GM19452 (cell line): Measurements from ENCODE around the gene IQSEC1.

ENCODE experiments used
- ATAC-seq: cut with Tn5 transposase; IDR thresholded peaks from one replicate; pipeline ENCODE4 v1.9.1; 2021; ENCODE audit not compliant: unreplicated experiment

Gene IQSEC1

DNA sequence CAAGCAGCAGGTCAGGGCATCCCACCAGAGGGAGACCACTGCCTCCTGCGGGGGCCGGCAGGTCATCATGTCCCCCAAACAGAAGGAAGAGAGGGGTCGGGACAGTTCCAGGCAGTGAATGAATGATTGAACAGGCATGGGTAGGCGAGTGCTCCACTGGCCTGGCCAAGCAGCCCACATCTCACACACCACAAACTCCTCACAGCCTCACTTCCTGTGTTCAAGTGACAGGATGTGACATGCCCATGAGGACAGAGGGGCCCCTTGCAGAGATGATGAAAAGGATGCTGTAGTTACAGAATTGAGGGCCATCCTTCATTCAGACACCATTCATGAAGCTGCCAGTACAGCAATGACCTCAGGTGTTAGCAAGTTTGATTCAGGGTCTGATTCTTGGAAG, 3.7 kb downstream of the IQSEC1 start:
- ATAC-seq: peak; percentile 58

DNA sequence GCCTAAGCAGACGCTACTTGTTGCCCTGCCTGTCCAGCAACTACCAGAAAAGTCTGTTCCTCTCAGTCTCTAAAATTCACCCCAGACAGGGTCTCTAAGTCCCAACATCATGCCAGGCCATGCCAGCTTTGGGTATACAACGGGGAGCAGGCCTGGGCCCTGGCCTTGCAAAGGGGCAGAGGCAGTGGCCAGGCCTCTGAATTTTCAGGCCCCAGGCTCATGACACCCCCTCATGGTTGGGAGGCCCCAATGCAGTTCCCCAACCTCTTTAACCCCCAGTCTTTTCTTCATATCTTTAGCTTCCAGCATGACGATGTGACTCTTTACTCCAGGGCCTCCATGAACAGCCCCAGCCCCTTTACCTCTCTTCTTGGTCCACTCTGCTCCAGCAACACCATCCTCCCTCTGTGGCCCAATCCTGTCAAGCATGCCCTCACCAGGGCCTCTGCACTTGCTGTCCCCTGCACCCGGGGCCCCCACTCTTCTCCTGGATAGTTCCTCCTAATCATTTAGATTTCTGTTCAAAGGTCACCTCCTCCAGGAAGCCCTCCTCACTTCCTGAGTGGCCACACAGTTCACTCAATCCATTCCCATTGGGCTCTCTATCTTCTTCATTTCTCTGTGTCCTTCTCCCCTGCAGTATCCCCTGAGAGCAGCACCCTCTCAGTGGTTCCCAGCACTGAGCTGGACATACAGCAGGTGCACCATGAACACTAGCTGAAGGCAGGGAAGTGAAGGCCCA, 4.8 kb downstream of the IQSEC1 start:
- no peak for ATAC-seq

DNA sequence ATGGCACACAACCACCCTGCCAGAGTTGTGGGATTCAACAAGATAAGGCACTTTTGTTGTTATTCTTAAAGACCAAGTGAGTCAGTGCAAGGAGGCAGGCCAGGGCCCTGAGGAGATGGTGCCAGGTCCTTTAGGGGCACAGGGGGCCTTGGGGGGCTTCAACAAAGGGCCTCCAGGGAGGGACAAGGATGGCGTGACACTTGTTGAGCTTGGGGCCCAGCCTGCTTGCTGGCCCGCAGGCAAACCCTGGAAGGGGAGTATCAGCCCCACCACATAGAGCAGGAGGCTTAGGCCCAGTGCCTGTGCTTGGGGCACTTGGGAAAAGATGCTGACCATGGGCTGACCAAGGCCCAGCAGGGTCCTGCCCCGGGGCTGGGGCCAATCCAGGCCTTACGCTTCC, 5.5 kb downstream of the IQSEC1 start:
- no peak for ATAC-seq

DNA sequence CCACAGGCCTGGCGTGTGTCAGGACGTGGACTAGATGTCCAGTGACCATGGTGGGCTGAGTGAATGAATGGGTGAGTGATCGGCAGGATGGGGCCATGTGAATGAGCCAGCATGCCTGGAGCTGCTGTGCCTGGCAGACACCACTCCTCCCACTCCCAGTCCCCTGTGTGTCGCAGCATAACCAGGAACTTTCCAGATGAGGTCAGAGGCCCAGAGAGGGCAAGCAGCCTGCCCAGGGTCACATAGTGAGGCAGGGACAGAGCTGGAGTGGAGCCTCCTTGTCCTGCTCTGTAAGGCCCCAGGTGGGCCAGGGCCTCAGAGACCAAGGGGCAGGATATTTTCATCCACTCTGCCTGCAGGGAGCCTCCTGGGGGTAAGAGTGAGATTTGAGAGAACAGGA, 6.4 kb downstream of the IQSEC1 start:
- ATAC-seq: no peak

DNA sequence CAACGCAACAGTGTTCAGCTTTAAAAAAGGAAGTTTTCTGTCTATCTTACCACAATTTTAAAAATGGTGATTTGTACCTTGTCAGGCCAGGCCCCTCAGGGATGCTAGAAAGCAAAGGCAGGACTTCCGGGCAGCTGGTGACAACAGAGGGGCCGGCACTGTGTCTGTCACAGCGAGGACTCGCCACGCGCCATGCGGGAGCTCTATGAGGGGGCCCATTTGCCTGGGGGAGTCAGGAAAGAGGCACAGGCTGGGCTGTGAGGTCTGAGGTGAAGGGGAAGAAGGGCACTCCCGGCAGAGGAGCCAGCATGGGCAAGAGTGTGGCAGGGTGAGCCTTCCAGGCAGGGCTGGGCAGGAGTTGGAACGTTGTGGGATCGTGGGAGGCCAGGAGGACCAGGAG, 7.0 kb downstream of the IQSEC1 start:
- ATAC-seq: no peak

DNA sequence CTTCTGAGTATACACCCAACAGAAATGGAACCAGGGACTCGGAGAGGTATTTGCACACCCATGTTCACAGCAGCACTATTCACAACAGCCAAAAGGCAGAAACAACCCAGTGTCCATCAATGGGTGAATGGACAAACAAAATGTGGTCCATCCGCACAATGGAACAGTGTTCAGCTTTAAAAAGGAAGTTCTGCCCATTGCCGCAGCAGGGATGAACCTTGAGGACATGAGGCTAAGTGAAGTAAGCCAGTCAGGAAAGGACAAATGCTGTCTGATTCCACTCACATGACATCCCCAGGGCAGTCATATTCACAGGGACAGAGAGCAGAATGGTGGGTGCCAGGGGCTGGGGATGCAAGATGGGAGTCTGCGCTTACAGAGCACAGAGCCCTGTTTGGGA, 7.5 kb downstream of the IQSEC1 start:
- ATAC-seq: no peak

DNA sequence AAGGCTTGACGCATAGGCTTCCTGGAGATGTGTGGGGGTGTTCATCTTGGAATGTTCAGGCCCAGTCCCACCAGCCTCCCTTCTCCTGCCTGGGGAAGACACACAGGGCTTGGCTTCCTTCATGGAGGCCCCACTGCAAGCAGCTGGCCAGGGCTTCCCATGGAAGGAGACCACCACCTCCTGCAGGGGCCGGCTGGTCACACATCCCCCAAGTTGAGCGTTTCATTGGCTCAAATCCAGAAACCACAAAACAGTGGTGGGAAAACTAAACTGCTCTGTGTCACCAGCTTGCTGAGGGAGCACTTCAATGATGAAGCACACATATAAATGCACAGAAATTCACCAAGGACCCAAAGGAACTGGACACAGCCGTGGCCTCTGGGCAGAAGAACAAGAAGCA, 8.3 kb downstream of the IQSEC1 start:
- ATAC-seq: no peak

DNA sequence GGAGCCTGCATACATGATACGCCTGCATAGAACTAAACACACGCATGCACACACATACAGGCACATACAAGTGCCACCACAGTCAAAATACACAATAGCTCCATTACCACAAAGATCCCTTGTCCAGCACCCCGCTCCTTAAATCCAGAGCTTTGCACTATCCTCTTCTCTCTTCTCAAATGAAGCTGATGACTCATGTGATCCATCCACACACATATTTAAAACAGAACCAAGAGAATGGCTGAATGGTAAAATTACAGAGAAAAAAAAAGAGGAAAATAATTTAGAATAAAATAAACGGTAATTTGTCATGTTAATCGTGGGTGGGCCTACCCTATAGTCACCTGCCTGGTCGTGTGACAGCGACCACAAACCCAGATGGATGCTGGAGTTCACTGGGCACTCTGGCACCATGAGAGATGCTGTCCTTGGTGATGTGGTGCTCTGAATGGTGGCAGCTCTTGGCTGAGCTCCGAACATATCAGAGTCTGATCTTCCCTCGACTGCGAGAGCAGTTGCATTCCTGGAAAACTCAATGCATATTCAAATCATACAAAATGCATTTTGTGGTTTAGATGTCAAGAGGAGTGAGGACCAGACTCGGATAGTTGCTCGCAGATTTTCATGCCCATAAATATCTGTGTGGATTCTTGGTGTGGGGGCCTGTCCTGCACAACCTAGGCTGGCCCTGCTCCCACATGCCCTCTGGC, 8.9 kb downstream of the IQSEC1 start:
- ATAC-seq: no peak

DNA sequence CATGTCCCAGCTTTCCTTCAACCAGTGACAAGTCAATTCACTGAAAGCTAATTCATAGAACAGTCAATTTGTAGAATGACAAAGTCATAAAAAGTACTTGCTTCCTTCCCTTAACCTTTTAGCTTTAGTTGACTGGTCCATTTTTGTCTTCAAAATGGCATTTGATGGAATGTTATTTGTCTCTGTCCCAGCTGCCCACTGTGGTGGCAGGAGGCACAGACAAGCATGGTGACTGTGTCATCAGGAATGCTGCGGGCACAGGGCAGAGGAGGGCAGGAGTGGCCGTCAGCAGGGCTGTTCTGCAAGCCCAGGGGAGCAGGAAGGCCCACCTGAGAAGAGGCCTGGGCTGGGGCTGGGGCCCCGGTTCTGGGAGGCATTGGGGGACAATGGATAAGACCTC, 10.0 kb downstream of the IQSEC1 start:
- ATAC-seq: no peak

DNA sequence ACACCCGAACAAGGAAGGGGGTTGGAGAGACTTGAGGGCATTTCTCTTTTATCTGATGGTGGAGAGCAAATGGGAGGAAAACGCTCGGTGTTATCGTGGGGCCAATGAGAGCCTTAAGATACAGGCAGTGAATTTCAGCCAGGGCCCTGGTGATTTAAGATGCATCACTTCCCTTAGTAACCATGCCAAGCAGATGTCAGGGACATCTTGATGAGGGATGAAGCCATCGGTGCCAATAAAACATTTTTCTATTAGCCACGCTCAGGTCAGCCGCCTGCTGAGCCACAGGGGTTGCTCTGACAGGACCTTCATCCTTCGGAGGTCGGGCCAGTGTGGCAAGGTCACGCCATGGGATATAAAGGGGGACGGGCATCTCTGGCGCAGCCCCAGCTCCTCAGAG, 10.6 kb downstream of the IQSEC1 start:
- ATAC-seq: no peak

DNA sequence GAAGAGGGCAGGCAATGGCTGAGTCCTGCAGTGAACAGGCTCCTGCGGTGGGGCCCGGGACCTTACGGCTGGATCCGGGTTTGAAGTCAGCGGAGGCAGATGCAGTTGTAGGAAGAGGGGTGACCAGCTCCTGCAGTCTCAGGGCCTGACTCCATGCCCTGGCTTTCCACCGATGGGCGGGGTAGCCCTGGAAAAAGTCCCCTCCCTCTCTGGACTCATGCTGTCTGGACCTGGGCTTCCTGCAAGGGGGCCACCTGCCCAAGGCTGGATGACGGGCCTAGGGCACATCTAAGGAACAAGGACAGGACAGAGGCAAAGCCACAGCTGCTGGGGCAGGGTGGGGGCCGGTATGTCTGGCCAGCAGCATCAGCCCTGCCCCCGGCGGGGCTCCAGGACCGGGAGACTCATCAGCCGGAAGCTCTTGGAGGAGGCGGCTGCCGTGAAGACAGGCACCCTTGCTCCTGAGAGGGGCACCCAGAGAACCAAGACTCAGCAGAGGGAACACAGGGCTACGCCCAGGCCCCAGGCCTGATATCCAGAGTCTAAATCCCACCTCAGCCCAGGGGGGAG, 12.8 kb downstream of the IQSEC1 start:
- ATAC-seq: no peak

DNA sequence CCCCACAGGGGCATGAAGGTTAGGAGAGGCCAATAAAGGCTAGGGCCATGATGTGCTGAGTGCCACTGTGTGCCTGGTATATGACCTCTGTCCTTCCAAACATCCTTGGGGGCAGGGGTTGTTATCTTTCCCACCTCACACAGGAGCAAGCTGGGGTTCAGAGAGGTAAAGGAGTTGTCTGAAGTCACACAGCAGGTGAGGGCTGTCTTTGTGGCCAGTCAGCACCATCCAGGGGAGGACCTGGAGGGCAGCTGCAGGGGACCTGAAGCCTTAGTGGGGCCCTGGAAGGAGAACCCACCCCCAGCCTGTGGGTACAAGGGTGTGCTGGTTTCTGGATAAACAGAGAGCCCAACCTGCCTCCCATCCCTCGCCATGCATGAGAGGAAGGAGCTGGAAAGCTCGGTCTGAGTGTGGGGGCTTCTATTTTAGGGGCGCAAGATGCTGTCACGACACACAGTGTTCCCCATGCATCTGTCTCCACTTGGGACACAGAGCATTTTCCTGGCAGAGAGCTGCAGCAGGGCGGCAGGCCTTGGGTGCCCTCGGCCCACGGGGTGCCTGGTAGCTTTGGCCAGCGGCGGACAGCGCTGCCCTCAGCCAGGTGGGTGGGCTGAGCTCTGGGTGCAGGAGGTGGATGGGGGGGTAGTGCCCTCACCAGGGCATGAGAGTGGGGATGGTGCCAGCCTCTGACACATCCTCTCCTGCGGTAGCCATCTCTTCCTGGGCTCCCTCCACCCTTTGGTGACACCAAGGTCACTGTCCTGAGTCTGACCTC, 14.7 kb downstream of the IQSEC1 start:
- ATAC-seq: no peak

DNA sequence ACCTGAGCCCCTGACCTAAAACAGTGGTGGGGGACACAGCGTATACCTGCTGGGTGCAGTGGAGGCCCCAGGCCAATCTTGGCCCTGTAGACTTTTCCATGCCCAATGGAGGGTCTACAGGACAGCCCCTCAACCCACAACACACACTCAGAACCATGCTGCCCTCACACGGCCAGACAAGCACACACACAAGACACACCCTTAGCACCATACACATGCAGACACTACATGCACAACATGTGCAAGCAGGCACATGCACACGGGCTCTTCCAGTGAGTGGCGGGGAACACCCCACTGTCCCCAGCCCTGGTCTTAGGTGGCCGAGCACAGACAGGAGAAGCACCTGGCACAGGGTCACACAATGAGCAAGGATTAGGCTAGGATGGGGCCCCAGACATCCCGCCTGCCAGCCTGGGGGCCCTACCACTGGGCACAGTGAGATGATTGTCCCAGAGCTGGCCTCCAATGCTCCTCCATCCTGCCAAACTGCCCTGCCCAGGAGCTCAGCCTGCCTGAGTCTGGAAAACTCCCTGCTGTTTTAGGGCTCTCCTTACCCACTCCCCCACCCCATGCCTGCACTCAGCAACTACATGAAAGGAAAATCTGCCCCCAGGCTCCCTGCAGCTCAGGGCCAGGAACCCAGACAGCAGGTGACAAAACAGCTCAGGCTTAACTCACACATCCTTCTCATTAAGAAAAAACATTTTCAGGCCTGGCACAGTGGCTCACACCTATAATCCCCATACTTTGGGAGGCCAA, 15.8 kb downstream of the IQSEC1 start:
- no peak for ATAC-seq

DNA sequence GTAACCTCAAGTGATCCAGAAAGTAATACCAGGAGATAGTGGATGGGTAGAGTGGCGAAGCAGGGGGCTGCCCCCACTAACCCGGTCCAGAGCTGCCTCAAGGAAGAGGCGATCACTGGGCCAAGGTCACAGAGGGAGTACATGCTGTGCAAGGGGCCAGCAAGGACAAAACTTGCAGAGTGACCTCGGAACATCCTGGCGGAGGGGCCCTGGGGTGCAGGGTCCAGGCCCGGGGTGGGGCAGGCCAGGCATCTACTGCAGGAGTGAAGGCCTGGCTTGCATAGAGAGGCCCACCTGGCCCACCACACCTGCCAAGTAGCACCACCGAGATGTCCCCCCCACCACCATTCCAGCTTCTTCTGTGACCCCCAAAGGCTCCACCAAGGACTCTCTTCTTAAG, 17.6 kb downstream of the IQSEC1 start:
- no peak for ATAC-seq

DNA sequence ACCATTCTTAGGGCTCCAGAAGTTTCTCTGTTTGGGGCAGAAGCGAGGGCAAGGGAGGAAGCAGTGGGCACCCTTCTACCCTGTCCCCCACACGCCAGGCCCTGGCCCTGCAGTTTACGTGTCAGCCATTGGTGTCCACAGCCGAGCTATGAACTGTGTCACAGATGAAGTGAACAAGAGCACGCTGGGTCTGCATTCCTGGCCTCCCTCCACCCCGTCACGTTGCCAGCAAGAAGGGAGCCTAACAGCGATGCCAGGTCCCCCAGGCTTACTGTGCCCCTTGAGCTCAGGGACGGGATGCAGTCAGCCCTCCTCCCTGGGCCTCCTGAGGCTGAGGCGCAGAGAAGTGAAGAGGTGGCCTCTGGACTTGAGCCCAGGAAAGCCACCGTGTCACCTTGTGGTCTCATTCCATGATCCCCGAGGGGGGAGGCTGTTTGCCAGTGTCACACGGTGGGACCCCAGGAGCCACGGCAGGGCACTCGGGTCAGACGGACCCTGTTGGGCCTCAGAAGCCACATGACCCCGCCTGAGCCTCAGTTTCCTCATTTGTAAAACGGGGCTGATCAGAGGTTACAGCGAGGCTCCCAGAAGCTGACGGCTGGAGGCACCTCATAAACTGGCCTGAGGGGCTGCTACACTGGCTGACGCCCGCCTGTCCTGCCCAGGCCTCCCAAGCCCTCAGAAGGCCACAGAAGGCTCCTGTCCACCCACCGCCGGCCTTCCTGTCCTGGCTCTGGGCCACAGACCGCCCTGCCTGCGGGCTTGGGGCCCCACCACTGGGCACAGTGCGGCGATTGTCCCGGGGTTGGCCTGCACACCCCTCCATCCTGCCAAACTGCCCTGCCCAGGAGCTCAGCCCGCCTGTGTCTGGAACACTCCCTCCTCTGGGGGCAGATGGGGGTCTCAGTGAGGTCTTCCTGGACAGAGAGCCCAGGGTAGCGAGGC, 18.6 kb downstream of the IQSEC1 start:
- ATAC-seq: no peak

DNA sequence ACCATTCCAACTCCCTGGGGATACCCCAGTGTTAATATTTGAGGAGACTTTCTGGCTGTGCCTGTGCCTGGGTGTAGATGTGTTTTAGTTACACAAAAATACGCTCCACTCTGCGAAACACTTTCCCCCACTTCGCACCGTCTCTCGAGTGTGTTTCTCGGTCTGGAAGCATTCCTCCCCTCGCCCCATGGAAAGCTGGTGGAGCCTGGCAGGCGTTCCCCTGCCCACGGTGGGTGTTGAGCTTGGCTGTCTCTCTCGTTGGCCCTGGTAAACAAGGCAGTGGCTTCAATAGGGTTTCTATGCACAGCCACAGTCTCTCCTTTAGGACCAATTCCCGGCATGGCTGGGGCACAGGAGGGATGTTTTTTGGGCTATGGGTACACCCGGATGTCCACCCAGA, 19.3 kb downstream of the IQSEC1 start:
- no peak for ATAC-seq

DNA sequence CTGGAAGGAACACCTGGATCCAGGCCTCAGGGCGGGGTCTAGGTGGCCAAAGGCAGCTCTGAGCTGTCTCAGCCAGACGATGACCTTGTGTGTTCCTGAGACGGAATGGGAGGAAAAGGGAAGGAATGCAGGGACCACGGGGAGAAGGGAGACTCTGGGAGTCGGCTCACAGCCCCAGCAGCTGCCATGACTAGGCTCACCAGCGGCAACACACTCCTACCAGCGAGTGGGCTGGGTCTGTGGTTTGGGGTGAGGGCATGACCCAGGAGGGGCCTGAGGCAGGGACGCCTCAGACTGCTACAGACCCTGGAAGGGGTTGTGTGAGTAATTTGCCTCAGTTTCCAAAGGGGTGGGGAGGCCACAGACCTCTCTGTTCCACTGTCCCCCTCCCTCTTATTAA, 19.8 kb downstream of the IQSEC1 start:
- no peak for ATAC-seq

DNA sequence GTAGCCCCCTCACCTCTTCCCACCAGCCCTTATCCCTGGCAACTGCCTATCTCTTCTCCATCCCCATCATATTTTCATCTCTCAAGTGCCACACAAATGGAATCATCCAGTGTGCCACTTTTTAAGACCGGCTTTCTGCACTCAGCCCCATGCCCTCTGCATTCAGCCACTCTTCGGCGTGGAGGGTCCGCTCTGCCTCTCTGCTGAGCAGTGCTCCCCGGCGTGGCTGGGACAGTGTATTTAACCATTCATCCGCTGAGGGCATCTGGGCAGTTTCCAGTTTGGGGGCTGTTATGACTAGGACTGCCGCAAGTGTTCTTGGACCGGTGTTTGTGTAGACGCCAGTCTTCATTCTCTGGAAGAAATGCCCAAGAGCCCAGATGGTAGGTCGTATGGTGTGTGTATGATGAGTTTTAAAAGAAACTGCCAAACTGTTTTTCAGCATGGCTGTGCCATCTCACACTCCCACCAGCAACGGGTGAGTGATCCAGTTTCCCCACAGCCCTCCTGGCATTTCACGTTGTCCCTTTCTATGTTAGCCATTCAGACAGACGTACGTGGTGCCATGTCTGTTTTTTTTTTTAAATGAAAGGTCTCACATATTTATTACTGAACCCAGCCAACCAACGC, 20.9 kb downstream of the IQSEC1 start:
- ATAC-seq: no peak

DNA sequence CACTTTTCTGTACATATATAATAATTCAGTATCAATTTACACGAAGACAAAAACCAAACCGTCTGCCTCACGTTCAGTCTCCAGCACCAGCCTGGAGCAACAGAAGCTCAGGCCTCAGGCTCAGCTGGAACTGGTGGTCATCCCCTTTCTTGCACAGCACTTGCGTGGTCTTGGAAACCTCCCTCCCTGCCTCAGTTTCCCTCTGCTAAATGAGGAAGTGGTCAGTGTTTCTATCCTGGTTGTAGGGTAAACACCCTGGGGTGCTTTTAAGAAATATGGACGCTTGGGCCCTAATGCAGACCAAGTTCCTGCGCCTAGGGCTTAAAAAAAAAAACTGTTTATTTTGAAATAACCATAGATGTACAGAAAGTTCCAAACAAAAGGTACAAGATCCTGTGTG, 21.6 kb downstream of the IQSEC1 start:
- ATAC-seq: no peak
